HepG2 (cell line): ENCODE measurements around the gene BMP2.

Experiments
- EZH2 ChIP-seq: conservative IDR thresholded peaks from 2 replicates; pipeline ENCODE4 v1.6.1; 2012; ENCODE audit warnings: mild to moderate bottlenecking, low read depth, low read length, moderate library complexity
- FOSL1 ChIP-seq: sonication (generic); formaldehyde crosslinking; IDR thresholded peaks from 2 replicates; pipeline ENCODE4 v1.9.0; 2021; ENCODE audit warnings: missing genetic modification reagents, borderline replicate concordance
- GABPA ChIP-seq, 2 experiments: IDR thresholded peaks; 2 replicates each; pipeline ENCODE4 v1.6.1; 2011 to 2016; ENCODE audit warnings: low read depth in 2 of 2, low read length in 1 of 2, missing biosample characterization in 1 of 2, missing genetic modification characterization in 1 of 2
- GLI4 ChIP-seq: sonication (generic); formaldehyde crosslinking; IDR thresholded peaks from 2 replicates; pipeline ENCODE4 v1.5.1; 2020; ENCODE audit warnings: missing genetic modification reagents, mild to moderate bottlenecking, moderate library complexity, borderline replicate concordance
- HNRNPLL ChIP-seq: fragments of 200-400 bp; formaldehyde crosslinking; IDR thresholded peaks from 2 replicates; pipeline ENCODE4 v1.6.1; 2017; ENCODE audit warnings: mild to moderate bottlenecking, low read depth, low read length; ENCODE audit not compliant: poor library complexity, severe bottlenecking
- POLR2A ChIP-seq, 2 experiments: IDR thresholded peaks; 2 replicates each; pipeline ENCODE4 v1.6.1; 2011; ENCODE audit warnings: low read depth in 2 of 2, low read length in 2 of 2, mild to moderate bottlenecking in 1 of 2, moderate library complexity in 1 of 2; ENCODE audit not compliant: insufficient read depth in 1 of 2
- SMAD1 ChIP-seq: sonication (generic); formaldehyde crosslinking; IDR thresholded peaks from 2 replicates; pipeline ENCODE4 v1.4.0; 2020; ENCODE audit warnings: missing genetic modification reagents, low read depth, mild to moderate bottlenecking, borderline replicate concordance
- SRSF4 ChIP-seq: fragments of 200-400 bp; formaldehyde crosslinking; IDR thresholded peaks from one replicate; pipeline ENCODE4 v1.6.1; 2018; ENCODE audit warnings: mild to moderate bottlenecking, low read depth, low read length, moderate library complexity; ENCODE audit not compliant: poor library complexity, severe bottlenecking
- TAF1 ChIP-seq: sonication (generic); formaldehyde crosslinking; IDR thresholded peaks from 2 replicates; pipeline ENCODE4 v1.4.0; 2020; ENCODE audit warnings: missing genetic modification reagents
- ZBTB20 ChIP-seq: sonication (generic); formaldehyde crosslinking; IDR thresholded peaks from 2 replicates; pipeline ENCODE4 v1.8.1; 2023; ENCODE audit warnings: missing genetic modification reagents, low read depth, mild to moderate bottlenecking, borderline replicate concordance
- ZNF34 ChIP-seq: sonication (generic); formaldehyde crosslinking; IDR thresholded peaks from 2 replicates; pipeline ENCODE4 v1.4.0; 2020; ENCODE audit warnings: mild to moderate bottlenecking, missing genetic modification reagents, borderline replicate concordance
- ZNF577 ChIP-seq: sonication (generic); formaldehyde crosslinking; IDR thresholded peaks from 2 replicates; pipeline ENCODE4 v1.4.0; 2020; ENCODE audit warnings: mild to moderate bottlenecking, low read depth, missing genetic modification reagents, borderline replicate concordance
- TF ChIP-seq, protein P1 (sequence below): sonication (generic); formaldehyde crosslinking; IDR thresholded peaks from 2 replicates; pipeline ENCODE4 v1.5.0; 2020; ENCODE audit warnings: mild to moderate bottlenecking, missing genetic modification reagents, moderate library complexity

GRCh38 chr20:6806275-6806674, 38.8 kb downstream of the BMP2 start:
- no peak for TF ChIP-seq TAF1 (CRISPR knock-in tag)
- TF ChIP-seq FOSL1 (CRISPR knock-in tag): no peak
- TF ChIP-seq ZNF34: no peak
- no peak for TF ChIP-seq EZH2
- TF ChIP-seq GLI4 (CRISPR knock-in tag): no peak
- TF ChIP-seq HNRNPLL: no peak
- TF ChIP-seq ZBTB20 (CRISPR knock-in tag): no peak
- TF ChIP-seq ZNF577 (CRISPR knock-in tag): no peak
- no peak for TF ChIP-seq SRSF4
- TF ChIP-seq, protein P1, sequence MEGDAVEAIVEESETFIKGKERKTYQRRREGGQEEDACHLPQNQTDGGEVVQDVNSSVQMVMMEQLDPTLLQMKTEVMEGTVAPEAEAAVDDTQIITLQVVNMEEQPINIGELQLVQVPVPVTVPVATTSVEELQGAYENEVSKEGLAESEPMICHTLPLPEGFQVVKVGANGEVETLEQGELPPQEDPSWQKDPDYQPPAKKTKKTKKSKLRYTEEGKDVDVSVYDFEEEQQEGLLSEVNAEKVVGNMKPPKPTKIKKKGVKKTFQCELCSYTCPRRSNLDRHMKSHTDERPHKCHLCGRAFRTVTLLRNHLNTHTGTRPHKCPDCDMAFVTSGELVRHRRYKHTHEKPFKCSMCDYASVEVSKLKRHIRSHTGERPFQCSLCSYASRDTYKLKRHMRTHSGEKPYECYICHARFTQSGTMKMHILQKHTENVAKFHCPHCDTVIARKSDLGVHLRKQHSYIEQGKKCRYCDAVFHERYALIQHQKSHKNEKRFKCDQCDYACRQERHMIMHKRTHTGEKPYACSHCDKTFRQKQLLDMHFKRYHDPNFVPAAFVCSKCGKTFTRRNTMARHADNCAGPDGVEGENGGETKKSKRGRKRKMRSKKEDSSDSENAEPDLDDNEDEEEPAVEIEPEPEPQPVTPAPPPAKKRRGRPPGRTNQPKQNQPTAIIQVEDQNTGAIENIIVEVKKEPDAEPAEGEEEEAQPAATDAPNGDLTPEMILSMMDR: no peak
- no peak for TF ChIP-seq GABPA (IDR thresholded peaks at IDR 0.05; ENCODE audit: low read depth, low read length)
- no peak for TF ChIP-seq GABPA (CRISPR knock-in tag; IDR thresholded peaks at IDR 0.05; ENCODE audit: low read depth)
- TF ChIP-seq POLR2A (IDR thresholded peaks at IDR 0.05; ENCODE audit: insufficient read depth in 1 of 2, low read depth in 2 of 2, low read length in 2 of 2): no peak
- no peak for TF ChIP-seq SMAD1
